ENCODE measurements around the gene NPC1.

DNA sequence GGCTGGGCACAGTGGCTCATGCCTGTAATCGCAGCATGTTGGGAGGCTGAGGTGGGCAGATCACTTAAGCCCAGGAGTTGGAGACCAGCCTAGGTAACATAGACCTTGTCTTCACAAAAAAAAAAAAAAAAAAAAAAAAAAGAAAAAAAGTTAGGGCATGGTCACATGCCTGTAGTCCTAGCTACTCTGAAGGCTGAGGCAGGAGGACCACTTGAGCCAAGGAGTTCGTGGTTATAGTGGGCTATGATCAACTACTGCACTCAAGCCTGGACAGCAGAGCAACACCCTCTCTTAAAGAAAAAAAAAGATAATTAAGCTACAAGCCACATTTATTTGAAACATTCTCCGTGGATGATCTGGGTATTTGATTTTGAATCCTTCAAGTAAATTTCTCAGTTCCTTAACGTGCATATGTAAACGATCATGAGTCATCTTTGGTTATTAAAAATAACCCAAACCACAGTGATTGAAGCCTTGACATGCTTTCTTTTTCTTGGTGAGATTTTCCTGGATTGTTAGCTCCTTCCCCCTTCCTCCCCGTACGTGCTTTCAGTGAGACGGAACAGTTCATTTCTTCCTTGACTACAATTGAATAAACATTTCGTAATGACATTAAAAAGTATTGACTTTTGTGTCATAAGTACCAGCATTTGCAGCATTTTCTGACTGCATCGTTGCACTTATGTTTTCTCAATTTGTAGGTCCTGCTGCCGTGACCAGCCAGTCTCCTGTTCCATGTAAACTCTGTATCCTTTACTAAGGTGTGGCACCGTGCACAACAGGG lies 62.7 kb downstream of the NPC1 start:
- TF ChIP-seq POLR2A (IDR thresholded peaks at IDR 0.05): no peak
- TF ChIP-seq, protein P1, sequence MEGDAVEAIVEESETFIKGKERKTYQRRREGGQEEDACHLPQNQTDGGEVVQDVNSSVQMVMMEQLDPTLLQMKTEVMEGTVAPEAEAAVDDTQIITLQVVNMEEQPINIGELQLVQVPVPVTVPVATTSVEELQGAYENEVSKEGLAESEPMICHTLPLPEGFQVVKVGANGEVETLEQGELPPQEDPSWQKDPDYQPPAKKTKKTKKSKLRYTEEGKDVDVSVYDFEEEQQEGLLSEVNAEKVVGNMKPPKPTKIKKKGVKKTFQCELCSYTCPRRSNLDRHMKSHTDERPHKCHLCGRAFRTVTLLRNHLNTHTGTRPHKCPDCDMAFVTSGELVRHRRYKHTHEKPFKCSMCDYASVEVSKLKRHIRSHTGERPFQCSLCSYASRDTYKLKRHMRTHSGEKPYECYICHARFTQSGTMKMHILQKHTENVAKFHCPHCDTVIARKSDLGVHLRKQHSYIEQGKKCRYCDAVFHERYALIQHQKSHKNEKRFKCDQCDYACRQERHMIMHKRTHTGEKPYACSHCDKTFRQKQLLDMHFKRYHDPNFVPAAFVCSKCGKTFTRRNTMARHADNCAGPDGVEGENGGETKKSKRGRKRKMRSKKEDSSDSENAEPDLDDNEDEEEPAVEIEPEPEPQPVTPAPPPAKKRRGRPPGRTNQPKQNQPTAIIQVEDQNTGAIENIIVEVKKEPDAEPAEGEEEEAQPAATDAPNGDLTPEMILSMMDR (IDR thresholded peaks at IDR 0.05): no peak

All from uterus (tissue), 2 donors.